ENCODE measurements around the gene KRT222.

KRT222 gene

DNA sequence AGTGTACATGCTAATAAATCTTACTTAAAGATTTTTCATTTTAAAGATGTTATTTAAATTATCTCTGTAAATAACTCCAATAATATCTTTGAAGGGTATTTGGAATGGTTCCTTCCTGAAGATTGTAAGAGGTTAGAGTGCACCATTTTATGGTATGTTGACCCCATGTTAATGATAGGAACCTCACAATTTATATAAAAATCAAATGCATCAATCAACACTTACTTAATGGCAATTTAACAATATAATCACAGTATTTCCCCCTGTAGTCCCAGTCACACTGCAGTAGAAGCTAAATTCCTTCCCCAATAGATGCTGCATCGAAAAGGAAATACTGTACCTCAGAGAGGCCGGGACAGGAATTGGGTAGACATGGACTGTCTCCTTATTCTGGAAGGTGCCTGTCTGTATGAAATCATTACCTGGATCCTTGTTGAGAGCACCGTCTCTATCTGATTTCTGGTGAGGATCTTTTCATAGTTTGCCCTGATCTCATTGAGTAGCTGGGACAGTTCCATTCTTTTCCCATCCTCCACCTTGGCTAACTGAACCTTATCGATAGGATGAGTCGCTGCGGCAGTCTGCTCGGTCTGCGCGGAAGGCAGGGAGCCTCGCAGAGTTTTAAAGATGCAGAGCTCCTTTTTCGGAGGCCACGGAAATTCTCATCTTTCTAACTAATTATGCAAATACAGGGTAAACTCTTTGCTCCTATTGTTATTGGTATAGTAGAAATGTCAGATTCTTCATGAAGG lies at the start of gene KRT222:
TSS of gene KRT222 (minus strand) at position 596 of the 752 bp plus-strand sequence. CDS start at position 518, 78 bp downstream.
- no peak within 1 kb of the TSS for H3K9ac ChIP-seq (ENCODE audit: low read length)
- H3K4me3 ChIP-seq (ENCODE audit: low read depth, low read length), result peak within 1 kb of the TSS; percentile 55
- 0 out of 2 replicates have a peak, but pooled peaks cover 2% of the 10 kb centered on the region for H3K27me3 ChIP-seq (ENCODE audit: control insufficient read depth, insufficient read depth, low read length)
- no peak within 1 kb of the TSS for H3K27ac ChIP-seq (ENCODE audit: low read depth, low read length)
- H3K9me3 ChIP-seq (ENCODE audit: control insufficient read depth, insufficient read depth, low read depth, low read length), result no peaks in the 10 kb centered on the region
- peaks cover 4% of the 10 kb centered on the region; the same call in 1 of the 2 replicates for H3K4me1 ChIP-seq (ENCODE audit: control insufficient read depth, insufficient read depth, low read length)
- no peaks in the 10 kb centered on the region for H3K36me3 ChIP-seq (ENCODE audit: control insufficient read depth, insufficient read depth, low read length)

DNA sequence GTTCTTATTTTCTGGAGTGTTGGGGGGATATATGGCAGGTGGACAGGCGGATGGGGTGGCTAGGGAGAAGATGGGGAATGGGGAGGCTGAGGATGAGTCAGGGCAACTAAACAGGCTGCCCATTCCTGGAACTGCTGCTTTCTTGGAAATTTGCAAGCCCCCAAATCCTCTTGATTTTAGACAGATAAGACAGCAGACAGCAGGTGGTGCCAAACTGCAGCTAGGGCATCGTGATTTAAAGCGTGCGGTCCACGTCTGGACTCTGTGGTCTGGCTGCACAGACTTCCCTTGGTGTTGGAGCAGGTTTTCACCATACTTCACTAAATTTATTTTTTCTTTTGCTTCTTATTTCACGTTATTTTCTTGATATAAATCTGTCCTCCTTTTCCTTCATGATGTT lies 49.5 kb upstream of the KRT222 start:
- no peak overlapping the region for H3K4me3 ChIP-seq (ENCODE audit: low read depth, low read length)
- H3K9ac ChIP-seq (ENCODE audit: low read length), result no peak overlapping the region
- H3K9me3 ChIP-seq (ENCODE audit: control insufficient read depth, insufficient read depth, low read depth, low read length), result no peaks in the 10 kb centered on the region
- no peaks in the 10 kb centered on the region for H3K4me1 ChIP-seq (ENCODE audit: control insufficient read depth, insufficient read depth, low read length)
- H3K36me3 ChIP-seq (ENCODE audit: control insufficient read depth, insufficient read depth, low read length), result no peaks in the 10 kb centered on the region
- no peaks in the 10 kb centered on the region for H3K27me3 ChIP-seq (ENCODE audit: control insufficient read depth, insufficient read depth, low read length)
- H3K27ac ChIP-seq (ENCODE audit: low read depth, low read length), result no peak overlapping the region

DNA sequence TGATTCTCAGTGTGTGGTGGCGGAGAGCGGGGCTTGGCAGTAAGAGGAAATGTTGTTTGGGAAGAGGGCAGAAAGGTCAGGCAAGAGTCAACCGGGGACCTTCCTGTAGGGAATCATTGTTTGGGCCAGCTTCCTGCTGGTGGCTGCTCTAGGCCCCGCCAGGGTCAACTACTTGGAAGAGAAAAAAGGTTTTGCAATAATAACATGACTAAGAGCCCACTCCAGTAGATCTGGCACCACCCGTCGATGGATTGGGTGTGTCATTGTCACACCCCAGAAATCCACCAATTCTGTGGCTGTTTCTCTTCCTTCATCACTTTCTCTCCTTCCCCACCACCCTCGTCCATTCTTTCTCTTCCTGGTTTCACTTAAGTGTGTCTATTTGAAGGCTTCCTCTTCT lies 42.8 kb upstream of the KRT222 start:
- Histone ChIP-seq H3K4me3 (ENCODE audit: low read depth, low read length) (no peak overlapping the region), H3K36me3 (ENCODE audit: control insufficient read depth, insufficient read depth, low read length) (no peaks in the 10 kb centered on the region), H3K9ac (ENCODE audit: low read length) (no peak overlapping the region), H3K27me3 (ENCODE audit: control insufficient read depth, insufficient read depth, low read length) (no peaks in the 10 kb centered on the region), H3K9me3 (ENCODE audit: control insufficient read depth, insufficient read depth, low read depth, low read length) (no peaks in the 10 kb centered on the region), H3K4me1 (ENCODE audit: control insufficient read depth, insufficient read depth, low read length) (no peaks in the 10 kb centered on the region), H3K27ac (ENCODE audit: low read depth, low read length) (no peak overlapping the region)

DNA sequence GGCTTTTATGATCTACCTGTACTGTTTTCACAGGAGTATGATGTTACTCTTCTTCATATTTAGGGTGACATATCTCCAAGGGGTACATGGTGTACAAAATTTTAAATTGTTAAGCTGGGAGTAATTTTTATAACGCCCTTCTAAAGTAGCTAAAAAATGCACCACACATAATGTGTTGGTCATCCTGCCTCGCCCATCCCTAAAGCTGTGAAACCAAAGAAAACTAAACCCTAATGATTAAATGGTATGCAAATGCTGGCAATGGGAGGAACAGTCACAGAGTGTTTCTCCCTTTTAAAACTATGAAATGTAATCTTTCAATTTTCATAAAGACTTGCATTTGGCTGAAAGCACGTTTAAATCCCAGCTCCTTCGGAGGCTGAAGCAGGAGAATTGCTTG lies 40.6 kb upstream of the KRT222 start:
- H3K9me3 ChIP-seq (ENCODE audit: control insufficient read depth, insufficient read depth, low read depth, low read length), result no peaks in the 10 kb centered on the region
- H3K36me3 ChIP-seq (ENCODE audit: control insufficient read depth, insufficient read depth, low read length), result no peaks in the 10 kb centered on the region
- H3K27ac ChIP-seq (ENCODE audit: low read depth, low read length), result no peak overlapping the region
- H3K4me3 ChIP-seq (ENCODE audit: low read depth, low read length), result no peak overlapping the region
- no peaks in the 10 kb centered on the region for H3K4me1 ChIP-seq (ENCODE audit: control insufficient read depth, insufficient read depth, low read length)
- no peaks in the 10 kb centered on the region for H3K27me3 ChIP-seq (ENCODE audit: control insufficient read depth, insufficient read depth, low read length)
- H3K9ac ChIP-seq (ENCODE audit: low read length), result no peak overlapping the region

DNA sequence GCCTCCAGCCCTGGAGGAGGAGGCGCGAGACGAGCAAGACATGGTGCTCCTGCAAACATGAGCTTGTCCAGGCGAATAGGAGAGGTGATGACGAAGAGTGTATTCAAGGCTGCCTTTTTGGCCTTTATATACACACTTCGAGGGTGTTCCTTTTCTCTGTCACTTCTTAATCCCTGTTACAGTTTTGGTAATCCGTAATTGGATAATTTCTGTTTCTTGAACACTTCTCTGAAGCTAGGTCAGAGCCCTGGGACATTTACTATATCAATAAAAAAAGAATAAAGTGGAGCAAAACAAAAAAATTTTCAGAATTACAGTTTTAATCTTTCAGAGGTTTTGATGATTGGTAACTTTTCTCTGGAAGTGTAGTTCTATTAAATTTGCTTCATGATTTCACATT lies 38.7 kb upstream of the KRT222 start, which contains the start of gene KRT24:
TSS of gene KRT24 (minus strand) at position 101 of the 400 bp plus-strand sequence. CDS start at position 42, 59 bp downstream.
- Histone ChIP-seq H3K27me3 (ENCODE audit: control insufficient read depth, insufficient read depth, low read length) (no peaks in the 10 kb centered on the region), H3K9ac (ENCODE audit: low read length) (no peak within 1 kb of the TSS), H3K36me3 (ENCODE audit: control insufficient read depth, insufficient read depth, low read length) (no peaks in the 10 kb centered on the region), H3K4me1 (ENCODE audit: control insufficient read depth, insufficient read depth, low read length) (no peaks in the 10 kb centered on the region), H3K9me3 (ENCODE audit: control insufficient read depth, insufficient read depth, low read depth, low read length) (no peaks in the 10 kb centered on the region), H3K27ac (ENCODE audit: low read depth, low read length) (no peak within 1 kb of the TSS), H3K4me3 (ENCODE audit: low read depth, low read length) (no peak within 1 kb of the TSS)

- no peaks in the 10 kb centered on the region for H3K27me3 ChIP-seq (ENCODE audit: control insufficient read depth, insufficient read depth, low read length)
- no peaks in the 10 kb centered on the region for H3K9me3 ChIP-seq (ENCODE audit: control insufficient read depth, insufficient read depth, low read depth, low read length)
- no peak overlapping the region for H3K9ac ChIP-seq (ENCODE audit: low read length)
- H3K27ac ChIP-seq (ENCODE audit: low read depth, low read length), result no peak overlapping the region
- no peak overlapping the region for H3K4me3 ChIP-seq (ENCODE audit: low read depth, low read length)
- H3K36me3 ChIP-seq (ENCODE audit: control insufficient read depth, insufficient read depth, low read length), result no peaks in the 10 kb centered on the region
- no peaks in the 10 kb centered on the region for H3K4me1 ChIP-seq (ENCODE audit: control insufficient read depth, insufficient read depth, low read length)
Measured at GRCh38 chr17:40702271-40702670, 37.3 kb upstream of the KRT222 start.

GRCh38 chr17:40699853-40700252 lies 34.9 kb upstream of the KRT222 start:
- no peak overlapping the region for H3K27ac ChIP-seq (ENCODE audit: low read depth, low read length)
- no peak overlapping the region for H3K9ac ChIP-seq (ENCODE audit: low read length)
- H3K36me3 ChIP-seq (ENCODE audit: control insufficient read depth, insufficient read depth, low read length), result no peaks in the 10 kb centered on the region
- H3K27me3 ChIP-seq (ENCODE audit: control insufficient read depth, insufficient read depth, low read length), result no peaks in the 10 kb centered on the region
- H3K9me3 ChIP-seq (ENCODE audit: control insufficient read depth, insufficient read depth, low read depth, low read length), result no peaks in the 10 kb centered on the region
- no peaks in the 10 kb centered on the region for H3K4me1 ChIP-seq (ENCODE audit: control insufficient read depth, insufficient read depth, low read length)
- no peak overlapping the region for H3K4me3 ChIP-seq (ENCODE audit: low read depth, low read length)

DNA sequence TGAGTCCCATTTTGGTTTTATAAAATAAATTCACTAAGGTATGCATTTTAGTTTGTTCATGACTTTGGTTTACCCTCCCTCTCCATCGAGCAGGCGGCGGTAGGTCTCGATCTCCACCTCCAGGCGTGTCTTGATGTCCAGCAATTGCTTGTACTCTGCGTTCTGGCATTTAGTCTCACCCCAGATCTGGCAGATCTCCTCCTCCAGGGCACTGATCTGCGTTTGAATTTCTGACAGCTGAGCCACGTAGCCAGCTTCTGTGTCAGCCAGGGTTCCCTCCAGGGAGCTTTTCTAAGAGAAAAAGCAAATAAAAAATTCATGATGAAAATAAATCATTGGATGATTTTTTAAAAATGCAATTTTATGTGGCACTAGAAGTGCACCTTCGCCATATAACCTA lies 34.4 kb upstream of the KRT222 start:
- H3K27me3 ChIP-seq (ENCODE audit: control insufficient read depth, insufficient read depth, low read length), result no peaks in the 10 kb centered on the region
- H3K9ac ChIP-seq (ENCODE audit: low read length), result no peak overlapping the region
- H3K36me3 ChIP-seq (ENCODE audit: control insufficient read depth, insufficient read depth, low read length), result no peaks in the 10 kb centered on the region
- no peaks in the 10 kb centered on the region for H3K9me3 ChIP-seq (ENCODE audit: control insufficient read depth, insufficient read depth, low read depth, low read length)
- H3K4me3 ChIP-seq (ENCODE audit: low read depth, low read length), result no peak overlapping the region
- H3K27ac ChIP-seq (ENCODE audit: low read depth, low read length), result no peak overlapping the region
- no peaks in the 10 kb centered on the region for H3K4me1 ChIP-seq (ENCODE audit: control insufficient read depth, insufficient read depth, low read length)

DNA sequence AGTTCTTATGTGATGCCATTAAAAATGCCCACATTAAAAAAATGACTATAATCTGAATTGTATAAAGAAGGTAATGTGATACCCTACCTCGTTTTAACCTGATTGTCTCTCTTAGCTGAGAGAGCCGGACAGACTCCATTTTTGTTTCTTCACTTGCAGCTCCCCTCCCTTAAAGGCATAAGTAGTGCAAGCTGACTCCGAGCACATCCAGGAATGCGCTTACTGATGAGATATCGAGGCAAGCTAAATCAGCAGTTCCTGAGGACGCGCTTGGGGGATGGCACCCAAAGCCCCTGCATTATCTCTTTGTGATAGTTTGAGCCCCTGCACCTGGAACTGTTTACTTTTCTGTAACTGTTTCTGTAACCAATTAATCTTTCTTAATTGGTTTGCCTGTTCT lies 32.3 kb upstream of the KRT222 start:
- Histone ChIP-seq H3K27me3 (ENCODE audit: control insufficient read depth, insufficient read depth, low read length) (no peaks in the 10 kb centered on the region), H3K27ac (ENCODE audit: low read depth, low read length) (no peak overlapping the region), H3K36me3 (ENCODE audit: control insufficient read depth, insufficient read depth, low read length) (no peaks in the 10 kb centered on the region), H3K9ac (ENCODE audit: low read length) (no peak overlapping the region), H3K4me1 (ENCODE audit: control insufficient read depth, insufficient read depth, low read length) (no peaks in the 10 kb centered on the region), H3K4me3 (ENCODE audit: low read depth, low read length) (no peak overlapping the region), H3K9me3 (ENCODE audit: control insufficient read depth, insufficient read depth, low read depth, low read length) (no peaks in the 10 kb centered on the region)

GRCh38 chr17:40696651-40697072 lies 31.7 kb upstream of the KRT222 start:
- H3K4me3 ChIP-seq (ENCODE audit: low read depth, low read length), result no peak overlapping the region
- no peaks in the 10 kb centered on the region for H3K36me3 ChIP-seq (ENCODE audit: control insufficient read depth, insufficient read depth, low read length)
- H3K4me1 ChIP-seq (ENCODE audit: control insufficient read depth, insufficient read depth, low read length), result no peaks in the 10 kb centered on the region
- H3K9me3 ChIP-seq (ENCODE audit: control insufficient read depth, insufficient read depth, low read depth, low read length), result no peaks in the 10 kb centered on the region
- no peak overlapping the region for H3K27ac ChIP-seq (ENCODE audit: low read depth, low read length)
- no peak overlapping the region for H3K9ac ChIP-seq (ENCODE audit: low read length)
- no peaks in the 10 kb centered on the region for H3K27me3 ChIP-seq (ENCODE audit: control insufficient read depth, insufficient read depth, low read length)

DNA sequence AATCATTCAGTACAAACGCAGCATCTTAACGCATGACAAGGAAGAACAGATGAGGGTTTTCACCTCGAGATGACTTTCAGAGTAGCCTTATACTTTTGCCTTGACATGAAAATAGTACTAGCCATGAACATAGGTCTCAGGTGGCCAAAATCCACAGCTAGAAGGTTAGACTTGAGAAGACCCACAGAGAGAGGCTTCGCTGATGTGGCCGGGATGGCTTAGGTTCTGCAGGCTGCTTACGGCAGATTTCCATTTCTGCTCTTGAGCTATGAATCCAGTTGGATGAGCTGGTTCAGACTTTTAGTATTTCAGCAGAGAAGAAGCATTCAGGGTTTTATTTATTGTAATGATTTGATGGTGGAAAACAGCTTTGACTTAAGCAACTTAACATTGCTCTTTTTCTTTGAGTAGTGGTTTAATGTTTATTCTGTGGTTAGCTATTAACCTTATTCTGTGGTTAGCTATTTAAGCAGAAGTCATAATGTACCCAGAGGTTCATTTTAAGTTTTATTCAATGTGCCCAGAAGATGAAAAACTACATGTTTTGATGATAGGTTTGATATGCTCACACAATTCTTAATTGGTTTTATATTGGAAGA lies 31.0 kb upstream of the KRT222 start:
- no peaks in the 10 kb centered on the region for H3K9me3 ChIP-seq (ENCODE audit: control insufficient read depth, insufficient read depth, low read depth, low read length)
- H3K4me1 ChIP-seq (ENCODE audit: control insufficient read depth, insufficient read depth, low read length), result no peaks in the 10 kb centered on the region
- no peaks in the 10 kb centered on the region for H3K27me3 ChIP-seq (ENCODE audit: control insufficient read depth, insufficient read depth, low read length)
- H3K36me3 ChIP-seq (ENCODE audit: control insufficient read depth, insufficient read depth, low read length), result no peaks in the 10 kb centered on the region
- no peak overlapping the region for H3K27ac ChIP-seq (ENCODE audit: low read depth, low read length)
- no peak overlapping the region for H3K4me3 ChIP-seq (ENCODE audit: low read depth, low read length)
- H3K9ac ChIP-seq (ENCODE audit: low read length), result no peak overlapping the region
